ENCODE results near the gene PLXDC2.

GRCh38 chr10:20195076-20195475 is 378.8 kb downstream of the PLXDC2 start:
- TF ChIP-seq POLR2A (IDR thresholded peaks at IDR 0.05) = no peak
- no peak for TF ChIP-seq CTCF (IDR thresholded peaks at IDR 0.05)
- TF ChIP-seq EP300 (IDR thresholded peaks at IDR 0.05) = no peak
- no peak for TF ChIP-seq POLR2AphosphoS5 (IDR thresholded peaks at IDR 0.05)
